Ramos (cell line): Measurements from ENCODE around the gene SLC66A2.

Source experiments
- in situ Hi-C: fragments of 300-500 bp; cut with MboI; formaldehyde crosslinking; loops from one replicate; pipeline ENCODE4 v1.14.3; 2022; ENCODE audit warnings: low sequenced_read_pairs; ENCODE audit not compliant: unreplicated experiment

The SLC66A2 gene

GRCh38 chr18:79910563-79911343 lies 40.7 kb downstream of the SLC66A2 start:
- in situ Hi-C loops, result no loop called here

- in situ Hi-C loops, result no loop called here
Measured at GRCh38 chr18:79906706-79907105, 44.7 kb downstream of the SLC66A2 start.

GRCh38 chr18:79905993-79906392 lies 45.5 kb downstream of the SLC66A2 start:
- in situ Hi-C loops, result no loop called here

GRCh38 chr18:79905389-79905911 lies 46.0 kb downstream of the SLC66A2 start:
- in situ Hi-C loops, result no loop called here

GRCh38 chr18:79904357-79905147 lies 46.9 kb downstream of the SLC66A2 start:
- in situ Hi-C loops, result no loop called here

- in situ Hi-C loops, result no loop called here
Measured at GRCh38 chr18:79903787-79904356, 47.6 kb downstream of the SLC66A2 start.

- in situ Hi-C loops, result no loop called here
Measured at GRCh38 chr18:79903071-79903635, 48.3 kb downstream of the SLC66A2 start.

- in situ Hi-C loops, result no loop called here
Measured at GRCh38 chr18:79902640-79903039, 48.8 kb downstream of the SLC66A2 start.

GRCh38 chr18:79902075-79902474 lies 49.4 kb downstream of the SLC66A2 start:
- in situ Hi-C loops, result no loop called here

GRCh38 chr18:79901665-79902064 lies 49.8 kb downstream of the SLC66A2 start:
- in situ Hi-C loops, result no loop called here

GRCh38 chr18:79900610-79901570 lies 50.6 kb downstream of the SLC66A2 start:
- in situ Hi-C loops, result no loop called here

- in situ Hi-C loops, result no loop called here
Measured at GRCh38 chr18:79899609-79900445, 51.6 kb downstream of the SLC66A2 start.

GRCh38 chr18:79898952-79899608 lies 52.4 kb downstream of the SLC66A2 start:
- in situ Hi-C loops, result no loop called here

GRCh38 chr18:79897940-79898625 lies 53.4 kb downstream of the SLC66A2 start:
- in situ Hi-C loops, result no loop called here

- in situ Hi-C loops, result no loop called here
Measured at GRCh38 chr18:79896738-79897137, 54.7 kb downstream of the SLC66A2 start.

- in situ Hi-C loops, result no loop called here
Measured at GRCh38 chr18:79890674-79891073, 60.8 kb downstream of the SLC66A2 start.

GRCh38 chr18:79889569-79889968 lies 61.9 kb downstream of the SLC66A2 start:
- in situ Hi-C loops, result no loop called here

GRCh38 chr18:79888016-79888415 lies 63.4 kb downstream of the SLC66A2 start:
- in situ Hi-C loops, result no loop called here
